Embryonic facial prominence (tissue), 1 donor: ENCODE measurements around the gene FOXL3.

ENCODE experiments used
- DNase-seq: peaks from one replicate; pipeline ENCODE4 v3.0.0-alpha.2; 2016; ENCODE audit errors: extremely low spot score

Gene FOXL3

GRCh38 chr7:302054-302992 lies 12.4 kb downstream of the FOXL3 start:
- no peak for DNase-seq

- no peak for DNase-seq
These were observed 13.5 kb downstream of the FOXL3 start for GRCh38 chr7:303425-303824.

GRCh38 chr7:303884-304573 lies 14.1 kb downstream of the FOXL3 start:
- no peak for DNase-seq

- no peak for DNase-seq
These were observed 14.8 kb downstream of the FOXL3 start for GRCh38 chr7:304574-305409.

- DNase-seq = no peak
These were observed 15.6 kb downstream of the FOXL3 start for GRCh38 chr7:305410-306151.

GRCh38 chr7:307970-308369 lies 18.0 kb downstream of the FOXL3 start:
- DNase-seq = no peak

DNA sequence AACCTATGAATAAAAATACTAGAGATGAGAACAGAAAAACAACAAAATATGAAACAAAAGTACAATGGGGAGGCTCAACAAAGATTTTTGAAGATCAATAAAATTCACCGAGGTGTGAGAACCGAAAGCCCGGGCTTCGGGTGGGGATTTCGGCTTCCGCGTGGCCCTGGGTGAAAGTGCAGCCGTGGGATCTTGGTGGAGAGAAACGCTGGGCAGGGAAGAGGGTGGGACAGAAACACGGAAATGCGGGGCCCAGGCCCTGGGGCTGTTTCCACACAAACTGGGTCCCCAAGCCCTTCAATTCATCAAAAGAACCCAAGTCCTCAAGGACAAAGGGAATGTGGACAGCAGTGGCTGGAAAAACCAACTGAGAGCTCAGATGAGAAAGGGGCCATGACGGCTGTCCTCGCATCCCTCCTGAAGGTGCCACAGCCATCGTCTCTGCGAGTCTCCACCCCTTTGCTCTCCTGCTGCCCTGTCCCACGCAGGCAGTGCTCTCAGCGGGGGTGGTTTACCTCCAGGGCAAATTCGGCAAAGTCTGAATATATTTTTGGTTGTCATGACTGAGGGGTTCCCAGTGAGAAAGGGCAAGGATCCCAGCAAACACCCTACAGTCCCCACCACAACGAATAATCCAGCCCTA lies 19.7 kb downstream of the FOXL3 start:
- DNase-seq = no peak

DNA sequence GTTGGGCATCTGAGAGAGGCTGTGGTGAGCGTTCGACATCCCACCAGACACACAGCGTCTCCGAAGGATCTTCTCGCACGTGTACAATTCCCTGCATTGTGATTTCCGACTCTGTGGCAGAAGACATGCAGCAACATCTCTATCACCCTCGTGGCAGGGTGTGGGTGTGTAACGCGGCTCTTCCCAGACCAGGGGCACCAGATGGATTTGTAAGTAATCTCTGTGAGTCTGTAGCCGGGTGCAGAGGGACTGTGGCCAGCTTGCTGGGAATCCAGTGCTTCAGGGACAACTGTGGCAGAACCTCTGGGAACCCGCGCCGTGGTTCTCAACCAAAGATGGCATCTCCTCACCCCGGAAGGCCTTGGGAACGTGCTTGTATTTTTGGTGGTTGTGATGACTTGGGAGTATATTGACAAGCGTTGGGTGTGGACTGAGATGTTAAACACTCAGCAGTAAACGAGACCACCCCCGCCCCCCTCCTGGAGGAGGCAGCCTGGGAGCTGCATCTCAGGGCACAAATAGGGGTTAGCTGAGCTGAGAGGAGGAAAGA lies 21.2 kb downstream of the FOXL3 start:
- no peak for DNase-seq

DNA sequence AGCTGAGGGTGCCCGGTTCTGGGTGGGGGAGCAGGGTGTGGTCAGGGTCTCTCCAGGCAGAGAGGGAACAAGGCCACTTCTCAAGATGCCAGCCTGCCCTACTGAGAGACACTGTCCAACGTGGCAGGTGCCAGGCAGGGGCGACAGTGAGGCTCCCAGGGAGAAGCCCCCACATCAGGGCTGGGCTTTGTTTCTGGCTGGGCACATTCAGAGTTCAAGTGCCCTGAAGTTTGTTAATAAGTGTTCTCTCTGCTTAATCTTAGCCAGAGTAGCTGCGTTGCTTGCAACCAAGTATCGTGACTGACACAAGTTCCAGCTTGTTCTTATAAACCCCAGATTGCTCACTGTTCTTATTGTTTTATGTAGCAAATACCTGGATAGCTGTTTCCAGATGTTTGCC lies 21.8 kb downstream of the FOXL3 start:
- DNase-seq = peak; percentile 46

DNA sequence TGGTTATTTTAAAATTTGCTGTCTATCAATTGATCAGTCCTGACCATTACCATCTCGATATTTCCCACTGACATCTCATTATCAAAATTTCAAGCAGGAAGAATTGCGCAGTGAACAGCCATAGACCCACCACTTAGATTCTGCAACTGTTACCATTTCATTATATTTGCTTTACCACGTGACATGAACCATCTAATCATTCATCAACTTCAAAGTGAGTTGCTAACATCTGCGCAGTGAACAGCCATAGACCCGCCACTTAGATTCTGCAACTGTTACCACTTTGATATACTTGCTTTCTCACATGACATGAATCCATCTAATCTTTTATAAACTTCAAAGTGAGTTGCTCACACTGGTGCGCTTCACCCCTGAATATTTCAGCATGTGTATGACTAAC lies 22.5 kb downstream of the FOXL3 start:
- no peak for DNase-seq

- no peak for DNase-seq
These were observed 24.9 kb downstream of the FOXL3 start for GRCh38 chr7:314853-315252.

DNA sequence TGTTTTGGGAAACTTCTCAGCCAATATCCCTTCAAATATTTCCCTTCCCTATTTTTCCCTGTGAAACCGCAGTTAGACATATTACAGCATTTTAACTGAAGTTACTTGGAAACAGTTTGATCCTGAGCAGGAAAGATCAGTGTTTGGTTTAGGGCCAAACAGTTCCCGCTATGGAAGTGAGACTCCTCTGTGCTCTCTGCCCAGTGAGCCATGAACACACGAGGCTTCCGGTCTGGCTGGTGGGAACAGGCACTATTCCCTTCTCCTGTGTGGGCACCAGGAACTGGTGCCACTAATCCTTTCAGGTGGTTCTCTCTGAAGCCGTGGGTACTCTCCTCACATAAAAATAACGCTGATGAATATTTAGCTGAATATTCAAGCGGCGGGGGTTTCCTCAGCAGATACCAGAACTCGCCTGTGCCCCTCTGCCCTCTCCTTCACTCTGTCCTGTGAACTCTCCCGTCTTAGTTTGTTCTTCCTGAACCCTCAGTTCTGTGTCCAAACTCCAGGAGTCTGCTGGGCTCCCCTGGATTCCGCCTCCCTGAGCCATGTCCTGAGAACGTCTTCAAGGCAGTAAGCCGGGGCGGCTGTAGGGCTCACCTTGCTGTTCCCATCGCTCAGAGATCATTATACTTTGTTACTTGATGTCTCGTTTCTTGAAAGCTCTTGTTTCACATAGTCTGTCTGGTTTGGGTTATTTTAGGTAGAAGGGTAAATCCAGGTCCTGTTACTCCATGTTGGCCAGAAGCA lies 25.7 kb downstream of the FOXL3 start:
- no peak for DNase-seq

DNA sequence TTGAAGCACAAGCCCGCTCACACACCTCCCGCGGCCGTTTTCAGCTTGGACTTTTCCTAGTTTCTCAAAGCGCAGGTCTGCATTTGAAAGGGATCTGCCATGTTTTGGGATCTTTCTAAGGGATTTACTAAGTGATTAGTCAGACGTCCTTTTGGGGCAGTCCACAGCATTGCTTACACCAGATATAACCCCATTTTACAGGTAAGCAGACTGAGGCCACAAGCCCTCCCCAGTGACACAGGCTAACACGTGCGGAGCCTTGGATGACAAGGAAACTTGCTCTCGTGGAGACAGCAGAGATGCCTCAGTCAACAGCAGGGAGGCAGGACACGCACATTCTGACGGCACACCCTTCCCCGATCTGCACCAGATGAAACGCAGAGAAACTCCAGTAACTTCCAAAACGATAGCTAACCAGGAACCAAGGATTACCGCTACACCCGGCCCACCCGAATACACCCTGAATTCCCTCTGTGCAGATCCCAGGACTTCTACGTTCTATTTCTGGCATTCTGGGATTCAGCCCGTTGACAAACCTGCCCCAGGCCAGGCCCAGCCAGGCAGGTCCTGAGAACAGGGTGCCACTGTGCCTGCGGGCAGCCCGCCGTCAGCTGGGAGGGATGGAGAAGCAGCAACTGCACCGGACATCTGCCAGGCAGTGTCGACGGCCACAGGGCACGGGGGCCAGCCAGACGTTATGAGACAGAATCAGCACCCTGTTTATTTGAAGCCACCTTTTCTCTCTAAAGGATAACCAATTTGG lies 27.9 kb downstream of the FOXL3 start:
- DNase-seq = no peak

DNA sequence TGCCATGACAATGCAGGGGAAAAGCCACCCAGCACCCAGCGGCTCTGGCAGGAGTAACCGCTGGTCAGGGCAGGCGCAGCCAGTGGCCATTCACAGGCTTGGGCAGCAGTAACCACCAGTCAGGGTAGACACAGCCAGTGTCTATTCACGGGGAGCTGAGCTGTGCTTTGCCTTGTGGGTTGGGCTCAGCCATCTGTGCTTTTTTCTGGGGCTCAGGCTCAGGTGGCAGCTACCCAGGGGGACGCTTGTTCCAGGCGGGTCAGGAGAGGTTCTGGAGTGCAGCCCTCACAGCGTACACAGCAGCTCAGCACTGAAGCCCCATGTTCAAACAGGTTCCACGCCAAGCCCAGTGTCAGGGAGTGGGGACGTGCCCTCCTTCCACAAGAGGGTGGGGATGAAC lies 28.5 kb downstream of the FOXL3 start:
- no peak for DNase-seq

DNA sequence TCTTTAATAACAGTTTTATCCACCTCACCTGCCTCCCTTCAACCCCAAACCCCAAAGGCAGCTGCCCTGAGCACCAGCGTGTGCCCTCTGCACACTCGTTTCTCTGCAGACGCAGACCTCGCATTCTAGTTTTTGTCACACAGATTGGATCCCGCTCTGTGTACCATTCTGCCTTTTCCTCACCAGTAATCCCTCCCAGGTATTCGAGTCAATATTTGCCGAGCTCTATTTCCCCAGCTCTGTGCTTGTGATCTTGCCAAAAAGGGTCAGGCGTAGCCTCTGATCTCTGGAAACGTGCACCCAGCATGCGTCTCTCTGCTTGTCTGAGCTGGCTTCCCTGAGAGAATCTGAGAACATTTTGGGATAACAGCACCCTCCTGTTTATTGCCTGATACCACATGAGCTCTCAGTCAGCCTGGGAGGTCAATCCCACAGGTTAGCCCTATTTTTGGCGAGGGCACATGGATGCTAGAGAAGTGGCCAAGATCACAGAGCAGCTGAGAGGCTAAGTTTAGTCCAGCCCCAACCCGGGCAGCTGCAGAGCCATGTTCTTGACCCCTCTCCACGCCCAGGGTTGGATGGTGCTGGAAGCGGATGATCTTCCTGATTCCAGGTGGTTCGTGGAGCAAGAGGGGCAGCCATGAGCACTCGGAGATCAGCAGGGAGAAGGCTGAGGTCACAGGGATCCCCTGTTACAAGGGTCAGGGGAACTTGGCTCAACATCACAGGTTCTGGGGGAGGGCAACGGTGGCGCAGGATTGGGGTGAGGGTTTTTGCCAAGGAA lies 29.1 kb downstream of the FOXL3 start:
- DNase-seq = no peak

DNA sequence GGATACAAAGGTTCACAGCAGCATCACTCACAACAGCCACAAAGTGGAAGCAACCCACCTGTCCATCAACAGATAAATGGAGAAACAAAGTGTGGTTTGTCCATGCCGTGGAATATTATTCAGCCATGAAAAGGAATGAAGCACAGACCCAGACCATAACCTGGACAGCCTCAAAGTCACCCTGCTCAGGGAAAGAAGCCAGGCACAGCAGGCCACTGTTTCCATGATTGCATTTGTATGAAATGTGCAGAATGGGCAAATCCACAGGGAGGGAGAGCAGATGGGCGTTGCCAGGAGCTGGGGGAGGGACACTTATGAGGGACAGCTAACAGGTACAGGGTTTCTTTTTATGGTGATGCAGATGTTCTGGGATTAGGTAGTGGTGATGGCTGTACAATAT lies 30.3 kb downstream of the FOXL3 start:
- no peak for DNase-seq

GRCh38 chr7:322111-322671 lies 32.2 kb downstream of the FOXL3 start:
- no peak for DNase-seq

- DNase-seq = no peak
These were observed 32.7 kb downstream of the FOXL3 start for GRCh38 chr7:322708-323111.
